Thyroid gland (tissue), 4 donors: ENCODE data around the gene CLDN12.
"Not testable (repeated sequence)": the region's sequence is repeated elsewhere in the genome, so short reads cannot be mapped to it uniquely, and the experiment has no call there.

Source experiments
- POLR2A ChIP-seq, 2 donors: fragments of 450-650 bp; IDR thresholded peaks; one replicate each; pipeline ENCODE4 v1.6.1; 2017; ENCODE audit warnings: antibody characterized with exemption in 2 of 2, mild to moderate bottlenecking in 2 of 2, moderate library complexity in 1 of 2
- TF ChIP-seq, protein P1 (sequence below), 6 experiments: fragments of 200-600 bp in 3 of 6; fragments of 450-650 bp in 3 of 6; sonication (generic) in 3 of 6; IDR thresholded peaks; one replicate each; pipeline ENCODE4 v1.5.1; 2016 to 2019; ENCODE audit warnings: antibody characterized with exemption in 6 of 6, mild to moderate bottlenecking in 2 of 6, inconsistent platforms in 1 of 6, moderate library complexity in 1 of 6

DNA sequence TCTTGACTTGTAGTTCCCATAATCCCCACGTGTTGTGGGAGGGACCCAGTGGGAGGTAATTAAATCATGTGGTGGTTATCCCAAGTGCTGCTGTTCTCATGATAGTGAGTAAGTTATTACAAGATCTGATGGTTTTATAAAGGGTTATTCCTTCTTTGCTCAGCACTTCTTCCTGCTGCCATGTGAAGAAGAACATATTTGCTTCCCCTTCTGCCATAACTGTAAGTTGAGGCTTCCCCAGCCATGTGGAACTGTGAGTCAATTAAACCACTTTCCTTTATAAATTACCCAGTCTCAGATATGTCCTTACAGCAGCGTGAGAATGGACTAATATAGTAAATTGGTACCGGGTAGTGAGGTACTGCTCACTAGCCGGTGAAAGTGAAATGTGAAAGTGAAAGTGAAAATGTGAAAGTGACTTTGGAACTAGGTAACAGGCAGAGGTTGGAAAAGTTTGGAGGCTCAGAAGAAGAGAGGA lies 59.9 kb downstream of the CLDN12 start:
- TF ChIP-seq, protein P1, sequence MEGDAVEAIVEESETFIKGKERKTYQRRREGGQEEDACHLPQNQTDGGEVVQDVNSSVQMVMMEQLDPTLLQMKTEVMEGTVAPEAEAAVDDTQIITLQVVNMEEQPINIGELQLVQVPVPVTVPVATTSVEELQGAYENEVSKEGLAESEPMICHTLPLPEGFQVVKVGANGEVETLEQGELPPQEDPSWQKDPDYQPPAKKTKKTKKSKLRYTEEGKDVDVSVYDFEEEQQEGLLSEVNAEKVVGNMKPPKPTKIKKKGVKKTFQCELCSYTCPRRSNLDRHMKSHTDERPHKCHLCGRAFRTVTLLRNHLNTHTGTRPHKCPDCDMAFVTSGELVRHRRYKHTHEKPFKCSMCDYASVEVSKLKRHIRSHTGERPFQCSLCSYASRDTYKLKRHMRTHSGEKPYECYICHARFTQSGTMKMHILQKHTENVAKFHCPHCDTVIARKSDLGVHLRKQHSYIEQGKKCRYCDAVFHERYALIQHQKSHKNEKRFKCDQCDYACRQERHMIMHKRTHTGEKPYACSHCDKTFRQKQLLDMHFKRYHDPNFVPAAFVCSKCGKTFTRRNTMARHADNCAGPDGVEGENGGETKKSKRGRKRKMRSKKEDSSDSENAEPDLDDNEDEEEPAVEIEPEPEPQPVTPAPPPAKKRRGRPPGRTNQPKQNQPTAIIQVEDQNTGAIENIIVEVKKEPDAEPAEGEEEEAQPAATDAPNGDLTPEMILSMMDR (IDR thresholded peaks at IDR 0.05): not testable (repeated sequence)
- not testable (repeated sequence) for TF ChIP-seq POLR2A (IDR thresholded peaks at IDR 0.05)
